Bronchus fibroblast of lung (primary cell): ENCODE measurements around the gene HAL. TPM values are rescaled to one million over a fixed set of nuclear protein-coding genes. Genes with fewer than 3 reads are reported as not detected.

ENCODE experiments used
- total RNA-seq: library from RNA; depleted of rRNA; stranded (reverse); fragments of >200 nt; gene quantifications from 2 replicates; pipeline ENCODE4 v1.2.3, GENCODE V29; 2015

Gene HAL
- under 0.01 TPM in 2 replicates for total RNA-seq

GRCh38 chr12:95996034-95996658, at the start of gene HAL:
Gene HAL (minus strand): TSS chr12:95996344. CDS start chr12:95995910, 434 bp downstream.

GRCh38 chr12:96035283-96036236, 39.4 kb upstream of the HAL start, which contains the start of gene LTA4H:
Gene LTA4H (minus strand): TSS chr12:96035587. CDS start chr12:96035519, 68 bp downstream.

GRCh38 chr12:95943330-95943842, 52.8 kb downstream of the HAL start, which contains the start of gene AMDHD1:
Gene AMDHD1 (plus strand): TSS chr12:95943331. CDS start chr12:95943399, 68 bp downstream.

GRCh38 chr12:95942524-95943329, 53.4 kb downstream of the HAL start, which contains the start of gene CCDC38:
Gene CCDC38 (minus strand): TSS chr12:95942614. CDS start chr12:95936509, 6,105 bp downstream.

Other genes starting within 250 kb of the HAL start
- 3.6 and 5.4 TPM in 2 replicates for gene NTN4, start 205.6 kb downstream of the HAL start, total RNA-seq
- gene SNRPF, start 137.4 kb downstream of the HAL start, total RNA-seq, result 15.0 and 18.4 TPM in 2 replicates
- not detected in 2 replicates for gene CCDC38, start 53.7 kb downstream of the HAL start, total RNA-seq
- gene AMDHD1, start 53.0 kb downstream of the HAL start, total RNA-seq, result 0.15 TPM in 1 of 2 replicates, not detected in the other
- gene LTA4H, start 39.2 kb upstream of the HAL start, total RNA-seq, result 60.7 and 70.1 TPM in 2 replicates
- 21.0 and 24.7 TPM in 2 replicates for gene ELK3, start 198.0 kb upstream of the HAL start, total RNA-seq